A673 (cell line): ENCODE measurements around the gene PES1. TPM values are rescaled to one million over a fixed set of nuclear protein-coding genes. Genes with fewer than 3 reads are reported as not detected.

ENCODE experiments used
- BruUV-seq: library from RNA; stranded (reverse); fragments of 400-500 nt; replicated peaks from 2 replicates; lab custom pipeline; 2021; lab: Mats Ljungman, UMichigan
- CTCF ChIA-PET: fragments of 300-600 bp; sonication (Branson Sonifier 250); formaldehyde crosslinking; loops from one replicate; lab custom pipeline; 2022; ENCODE audit warnings: antibody characterized with exemption; lab: Charles Lee
- POLR2A ChIA-PET: fragments of 300-600 bp; sonication (Branson Sonifier 250); formaldehyde crosslinking; loops from one replicate; lab custom pipeline; 2022; ENCODE audit warnings: antibody characterized with exemption; ENCODE audit not compliant: low non-redundant PET; lab: Charles Lee
- DNase-seq: peaks from one replicate; pipeline ENCODE4 v3.0.0-alpha.2; 2015; ENCODE audit warnings: low spot score
- H3K27ac ChIP-seq: fragments of 200-600 bp; sonication (generic); 2 replicates; pipeline ENCODE4 v1.5.1; 2016; ENCODE audit warnings: mixed run types, low read depth, mild to moderate bottlenecking, mixed read lengths, antibody characterized with exemption, low read length; ENCODE audit not compliant: poor library complexity, severe bottlenecking
- H3K27me3 ChIP-seq: fragments of 200-600 bp; sonication (generic); replicated peaks from 2 replicates; pipeline ENCODE4 v1.6.1; 2017; ENCODE audit warnings: mixed run types, low read depth, mild to moderate bottlenecking, mixed read lengths, antibody characterized with exemption, low read length; ENCODE audit not compliant: insufficient read depth, poor library complexity
- H3K36me3 ChIP-seq: fragments of 200-600 bp; sonication (generic); 2 replicates; pipeline ENCODE4 v1.6.1; 2016; ENCODE audit warnings: mixed run types, mild to moderate bottlenecking, mixed read lengths, antibody characterized with exemption, low read length; ENCODE audit not compliant: insufficient read depth, poor library complexity, severe bottlenecking
- H3K4me1 ChIP-seq: fragments of 200-600 bp; sonication (generic); 2 replicates; pipeline ENCODE4 v1.6.1; 2017; ENCODE audit warnings: mixed run types, mild to moderate bottlenecking, mixed read lengths, antibody characterized with exemption, low read length; ENCODE audit not compliant: insufficient read depth, poor library complexity, severe bottlenecking
- H3K4me3 ChIP-seq: fragments of 200-600 bp; sonication (generic); 2 replicates; pipeline ENCODE4 v1.5.1; 2016; ENCODE audit warnings: low read depth, mixed run types, mild to moderate bottlenecking, mixed read lengths, low read length; ENCODE audit not compliant: poor library complexity, severe bottlenecking
- H3K9me3 ChIP-seq: fragments of 200-600 bp; sonication (generic); 2 replicates; pipeline ENCODE4 v1.6.1; 2016; ENCODE audit warnings: mixed run types, low read depth, mild to moderate bottlenecking, mixed read lengths, antibody characterized with exemption, low read length; ENCODE audit not compliant: poor library complexity, severe bottlenecking
- CTCF ChIP-seq: fragments of 300-800, 200-600 bp; sonication (generic); conservative IDR thresholded peaks from 2 replicates; pipeline ENCODE4 v1.5.1; 2017; ENCODE audit warnings: low read depth, mild to moderate bottlenecking, antibody characterized with exemption, low read length, moderate library complexity, mixed read lengths
- EZH2 ChIP-seq: fragments of 200-600 bp; sonication (generic); IDR thresholded peaks from 2 replicates; pipeline ENCODE4 v1.6.1; 2017; ENCODE audit warnings: borderline replicate concordance, low read depth, mild to moderate bottlenecking, mixed read lengths, antibody characterized with exemption, low read length; ENCODE audit not compliant: poor library complexity, severe bottlenecking
- intact Hi-C: fragments of 100-400 bp; cut with micrococcal nuclease; formaldehyde crosslinking; loops from one replicate; pipeline ENCODE4 v1.10.0; 2022; ENCODE audit not compliant: unreplicated experiment
- total RNA-seq: library from RNA; stranded (reverse); gene quantifications from 2 replicates; pipeline ENCODE4 v1.2.3, GENCODE V29; 2021

PES1 gene
- total RNA-seq, 1 experiment from 2014 or later: 175 TPM

- POLR2A ChIA-PET: no interaction called here
- intact Hi-C loops: no loop called here
- H3K27ac ChIP-seq: no peak overlapping the region
- BruUV-seq: no TSS peak
- H3K4me1 ChIP-seq: no peaks in the 10 kb centered on the region
- H3K36me3 ChIP-seq: no peaks in the 10 kb centered on the region
- CTCF ChIA-PET: no interaction called here
- no peaks in the 10 kb centered on the region for H3K27me3 ChIP-seq
- TF ChIP-seq EZH2: no peak
- no peak for TF ChIP-seq CTCF
- H3K4me3 ChIP-seq: no peak overlapping the region
- no peaks in the 10 kb centered on the region for H3K9me3 ChIP-seq
- no peak for DNase-seq
Measured at GRCh38 chr22:30535182-30535581, 56.5 kb downstream of the PES1 start.

- CTCF ChIA-PET: no interaction called here
- BruUV-seq: no TSS peak
- intact Hi-C loops: no loop called here
Measured at GRCh38 chr22:30531651-30532608, 59.8 kb downstream of the PES1 start.

GRCh38 chr22:30526656-30527055, 65.1 kb downstream of the PES1 start:
- H3K27me3 ChIP-seq: no peaks in the 10 kb centered on the region
- no peak for DNase-seq
- H3K9me3 ChIP-seq: no peaks in the 10 kb centered on the region
- peaks cover 7% of the 10 kb centered on the region for H3K4me1 ChIP-seq
- no peak overlapping the region for H3K27ac ChIP-seq
- H3K36me3 ChIP-seq: no peaks in the 10 kb centered on the region
- CTCF ChIA-PET: no interaction called here
- no peak overlapping the region for H3K4me3 ChIP-seq
- intact Hi-C loops: no loop called here
- no TSS peak for BruUV-seq
- TF ChIP-seq CTCF (no peak), EZH2 (no peak)
- POLR2A ChIA-PET: no interaction called here

More at GRCh38 chr22:30531651-30532608, 59.8 kb downstream of the PES1 start:
- H3K9me3 ChIP-seq: no peaks in the 10 kb centered on the region
- POLR2A ChIA-PET: no interaction called here
- no peaks in the 10 kb centered on the region for H3K4me1 ChIP-seq
- no peak overlapping the region for H3K4me3 ChIP-seq
- no peak overlapping the region for H3K27ac ChIP-seq
- H3K27me3 ChIP-seq: no peaks in the 10 kb centered on the region
- no peaks in the 10 kb centered on the region for H3K36me3 ChIP-seq
- no peak for DNase-seq
- no peak for TF ChIP-seq EZH2
- TF ChIP-seq CTCF: no peak

Other genes with a start within 250 kb of the PES1 start
- gene SF3A1, start 235.0 kb downstream of the PES1 start, total RNA-seq: 346 and 366 TPM in 2 replicates
- gene CCDC157, start 234.9 kb downstream of the PES1 start, total RNA-seq: 5.7 and 6.0 TPM in 2 replicates
- gene RNF215, start 204.5 kb downstream of the PES1 start, total RNA-seq: 18.9 and 22.4 TPM in 2 replicates
- 14.4 and 19.4 TPM in 2 replicates for gene SEC14L2, start 194.9 kb downstream of the PES1 start, total RNA-seq
- 82.6 and 86.9 TPM in 2 replicates for gene MTFP1, start 166.1 kb downstream of the PES1 start, total RNA-seq
- not detected in 2 replicates for gene SEC14L3, start 119.9 kb downstream of the PES1 start, total RNA-seq
- not detected in 2 replicates for gene SEC14L4, start 86.2 kb downstream of the PES1 start, total RNA-seq
- not detected in 2 replicates for gene SEC14L6, start 45.2 kb downstream of the PES1 start, total RNA-seq
- 0.58 and 0.83 TPM in 2 replicates for gene GAL3ST1, start 17.2 kb downstream of the PES1 start, total RNA-seq
- gene TCN2, start 15.3 kb upstream of the PES1 start, total RNA-seq: 7.3 and 9.8 TPM in 2 replicates
- 2.4 and 3.3 TPM in 2 replicates for gene SLC35E4, start 43.9 kb upstream of the PES1 start, total RNA-seq
- gene DUSP18, start 76.0 kb upstream of the PES1 start, total RNA-seq: 5.2 and 5.4 TPM in 2 replicates
- 1.8 and 2.1 TPM in 2 replicates for gene OSBP2, start 103.0 kb upstream of the PES1 start, total RNA-seq